SU-DHL-6 (cell line): ENCODE data around the gene TSPYL1.

Experiments
- EZH2phosphoT487 ChIP-seq: fragments of 200-600 bp; sonication (generic), shearing (Covaris generic); conservative IDR thresholded peaks from 2 replicates; pipeline ENCODE4 v1.6.1; 2018; ENCODE audit warnings: mild to moderate bottlenecking, antibody characterized with exemption, low read length, moderate library complexity, mixed read lengths
- TF ChIP-seq, protein P1 (sequence below): fragments of 200-600 bp; sonication (generic); IDR thresholded peaks from one replicate; pipeline ENCODE4 v1.5.1; 2017; ENCODE audit warnings: antibody characterized with exemption, mild to moderate bottlenecking, low read length, moderate library complexity; ENCODE audit not compliant: insufficient read depth, poor library complexity, severe bottlenecking

DNA sequence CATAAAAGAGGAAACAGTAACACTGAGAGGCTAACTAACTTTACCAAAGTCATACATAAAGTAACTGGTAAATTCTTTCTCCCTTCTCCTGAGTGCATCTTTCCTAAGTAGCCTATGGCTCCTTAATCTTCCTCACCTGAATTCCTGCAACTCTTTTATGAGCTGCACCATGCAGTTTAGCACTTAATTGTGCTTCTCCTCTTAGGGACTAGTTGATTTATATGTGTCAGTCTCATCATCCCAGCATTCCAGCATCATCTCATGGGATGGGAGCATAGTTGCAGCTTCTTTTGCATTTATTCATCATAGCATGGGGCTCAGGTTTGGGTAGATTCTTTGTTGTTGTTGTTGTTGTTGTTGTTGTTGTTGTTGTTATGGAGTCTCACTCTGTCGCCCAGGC lies 3.5 kb upstream of the TSPYL1 start:
- TF ChIP-seq, protein P1, sequence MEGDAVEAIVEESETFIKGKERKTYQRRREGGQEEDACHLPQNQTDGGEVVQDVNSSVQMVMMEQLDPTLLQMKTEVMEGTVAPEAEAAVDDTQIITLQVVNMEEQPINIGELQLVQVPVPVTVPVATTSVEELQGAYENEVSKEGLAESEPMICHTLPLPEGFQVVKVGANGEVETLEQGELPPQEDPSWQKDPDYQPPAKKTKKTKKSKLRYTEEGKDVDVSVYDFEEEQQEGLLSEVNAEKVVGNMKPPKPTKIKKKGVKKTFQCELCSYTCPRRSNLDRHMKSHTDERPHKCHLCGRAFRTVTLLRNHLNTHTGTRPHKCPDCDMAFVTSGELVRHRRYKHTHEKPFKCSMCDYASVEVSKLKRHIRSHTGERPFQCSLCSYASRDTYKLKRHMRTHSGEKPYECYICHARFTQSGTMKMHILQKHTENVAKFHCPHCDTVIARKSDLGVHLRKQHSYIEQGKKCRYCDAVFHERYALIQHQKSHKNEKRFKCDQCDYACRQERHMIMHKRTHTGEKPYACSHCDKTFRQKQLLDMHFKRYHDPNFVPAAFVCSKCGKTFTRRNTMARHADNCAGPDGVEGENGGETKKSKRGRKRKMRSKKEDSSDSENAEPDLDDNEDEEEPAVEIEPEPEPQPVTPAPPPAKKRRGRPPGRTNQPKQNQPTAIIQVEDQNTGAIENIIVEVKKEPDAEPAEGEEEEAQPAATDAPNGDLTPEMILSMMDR, result no peak
- no peak for TF ChIP-seq EZH2phosphoT487
